ENCODE data around the gene IQCF6.
"Not testable (repeated sequence)": the region's sequence is repeated elsewhere in the genome, so short reads cannot be mapped to it uniquely, and the experiment has no call there.

IQCF6 gene
- 0 reads per million in 2 donors for total RNA-seq

DNA sequence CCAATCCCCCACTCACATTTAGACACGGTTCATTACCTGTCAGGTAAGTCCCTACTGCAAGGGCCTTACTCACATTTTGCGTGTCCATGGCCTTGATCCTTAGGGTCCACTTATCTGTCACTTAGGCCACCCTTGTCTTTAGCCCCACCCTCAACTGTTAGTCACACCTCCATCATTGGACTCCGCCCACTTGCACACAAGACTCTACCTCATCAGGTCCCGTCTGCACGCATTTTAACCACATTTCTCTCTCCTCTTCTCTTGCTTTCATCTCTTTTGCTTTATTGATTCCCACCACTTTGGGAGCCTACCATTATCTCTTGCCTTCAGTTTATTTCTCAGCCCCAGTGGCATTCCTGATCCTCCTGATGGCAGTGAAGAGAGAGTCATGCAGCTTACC is at the start of gene IQCF6:
Gene IQCF6, minus strand, starts transcription at position 101 of the 400 bp plus-strand sequence. Its CDS starts 13 bp downstream, at position 88.
- no peak for DNase-seq

DNA sequence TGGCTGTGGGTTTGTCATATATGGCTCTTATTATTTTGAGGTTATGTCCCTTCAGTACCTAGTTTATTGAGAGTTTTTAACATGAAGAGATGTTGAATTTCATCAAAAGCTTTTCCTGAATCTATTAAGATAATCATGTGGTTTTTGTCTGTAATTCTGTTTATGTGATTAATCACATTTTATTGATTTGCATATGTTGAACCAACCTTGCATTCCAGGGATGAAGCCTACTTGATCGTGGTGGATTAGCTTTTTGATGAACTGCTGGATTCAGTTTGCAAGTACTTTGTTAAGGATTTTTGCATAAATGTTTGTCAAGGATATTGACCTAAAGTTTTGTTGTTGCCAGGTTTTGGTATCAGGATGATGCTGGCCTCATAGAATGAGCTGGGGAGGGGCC is 49.3 kb upstream of the IQCF6 start:
- no peak for DNase-seq

DNA sequence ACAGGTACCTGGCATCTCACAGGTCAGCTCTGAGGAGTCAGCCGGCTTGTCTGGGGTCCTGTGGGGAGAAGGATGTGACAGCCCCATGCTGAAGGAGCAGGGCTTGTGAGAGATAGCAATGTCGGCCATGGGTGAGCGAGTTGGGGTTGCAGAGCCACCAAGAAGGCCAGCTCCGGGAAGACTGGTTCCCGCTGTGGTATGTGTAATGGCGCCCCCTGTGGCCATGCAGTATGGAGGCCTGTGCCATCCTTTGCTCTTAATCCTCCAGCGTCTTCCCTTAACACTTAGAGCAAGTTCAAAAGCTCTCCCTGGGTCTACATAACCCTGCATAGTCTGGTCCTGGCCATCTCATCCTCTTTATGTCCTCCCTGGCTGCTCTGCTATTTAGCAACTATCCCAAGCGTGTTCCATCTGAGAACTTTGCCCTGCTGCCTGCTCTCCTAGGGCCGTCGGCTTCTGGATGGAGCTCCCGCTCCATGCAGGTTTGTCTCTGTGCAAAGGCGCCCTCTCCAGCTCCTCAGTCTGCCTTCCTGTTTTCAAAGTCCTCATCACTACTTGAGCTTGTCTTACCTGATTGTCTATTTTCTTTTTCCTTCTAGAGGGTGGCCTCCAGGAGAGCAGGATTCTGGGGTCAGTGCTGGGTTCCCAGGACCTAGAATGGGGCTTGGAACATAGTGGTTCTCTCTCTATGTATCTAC is 40.8 kb upstream of the IQCF6 start:
- no peak for DNase-seq

DNA sequence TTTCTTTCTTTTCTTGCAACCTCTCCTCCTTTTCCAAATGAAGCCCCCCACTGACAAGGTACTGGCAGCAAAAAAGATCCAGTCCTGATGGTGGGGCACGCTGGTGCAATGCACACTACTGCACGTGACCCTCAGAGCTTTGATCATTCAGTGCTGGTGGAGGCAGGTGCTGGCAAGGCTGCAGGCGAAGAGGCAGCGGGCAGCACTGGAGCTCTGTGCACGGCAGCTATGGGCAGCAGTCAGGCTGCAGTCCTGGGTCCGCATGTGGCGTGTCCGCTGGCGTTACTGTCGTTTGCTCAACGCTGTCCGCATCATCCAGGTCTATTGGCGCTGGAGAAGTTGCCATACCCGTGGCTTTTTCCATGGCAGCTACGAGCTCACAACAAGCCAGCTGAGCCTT is 40.1 kb upstream of the IQCF6 start:
- DNase-seq: no peak

DNA sequence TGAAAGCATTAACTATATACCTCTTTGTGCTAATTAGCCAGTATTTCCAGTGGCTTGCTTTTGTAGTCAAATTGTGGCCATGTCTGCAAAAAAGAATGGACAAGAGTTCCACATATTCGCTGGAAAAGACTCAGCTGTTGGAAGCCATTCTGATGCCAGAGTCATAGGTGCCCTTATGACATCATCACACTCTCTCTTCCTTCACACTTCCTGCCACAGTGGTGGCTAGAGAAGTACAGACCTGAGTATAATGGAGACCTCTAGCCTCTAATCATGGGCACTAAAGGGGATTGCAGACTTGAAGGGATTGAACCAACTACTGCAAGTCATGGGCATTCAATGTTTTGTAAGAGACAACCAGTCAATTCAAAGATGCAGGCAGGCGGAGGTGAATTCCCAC is 38.3 kb upstream of the IQCF6 start:
- no peak for DNase-seq

DNA sequence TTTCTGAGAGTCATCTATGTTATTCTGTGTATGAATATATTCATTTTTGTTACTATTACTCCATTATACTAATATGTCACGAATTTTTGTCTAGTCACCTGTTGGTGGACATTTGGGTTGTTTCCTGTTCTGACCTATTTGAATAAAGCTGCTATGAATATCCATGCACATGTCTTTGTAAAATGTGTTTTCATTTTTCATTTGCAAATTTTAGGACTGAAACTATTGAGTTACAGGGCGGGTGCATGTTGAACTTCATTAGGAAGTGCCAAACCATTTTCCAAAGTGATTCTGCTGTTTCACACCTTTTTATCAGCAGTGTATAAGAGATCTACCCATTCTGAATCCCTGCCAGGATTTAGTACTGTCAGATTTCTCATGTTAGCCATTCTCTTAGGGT is 37.7 kb upstream of the IQCF6 start:
- DNase-seq: no peak

DNA sequence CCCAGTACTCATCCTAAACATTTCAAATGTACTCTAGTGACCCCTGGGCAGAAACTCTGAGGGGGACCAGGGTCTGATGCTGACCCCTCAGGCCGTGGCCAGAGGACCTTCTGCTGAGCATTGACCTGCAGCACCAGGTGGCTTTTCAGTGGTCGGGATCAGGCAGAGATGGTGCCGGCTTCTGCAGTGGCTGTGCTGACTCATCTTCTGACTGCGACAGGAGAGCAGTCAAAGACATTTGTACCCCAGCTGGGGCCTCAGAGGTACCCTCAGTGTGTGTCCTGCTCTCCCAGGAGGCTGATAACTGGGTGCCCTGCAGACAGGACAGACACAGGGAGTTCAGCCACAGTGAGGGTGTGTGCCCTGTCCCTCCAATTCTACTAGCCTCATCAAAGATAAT is 36.6 kb upstream of the IQCF6 start:
- no peak for DNase-seq

DNA sequence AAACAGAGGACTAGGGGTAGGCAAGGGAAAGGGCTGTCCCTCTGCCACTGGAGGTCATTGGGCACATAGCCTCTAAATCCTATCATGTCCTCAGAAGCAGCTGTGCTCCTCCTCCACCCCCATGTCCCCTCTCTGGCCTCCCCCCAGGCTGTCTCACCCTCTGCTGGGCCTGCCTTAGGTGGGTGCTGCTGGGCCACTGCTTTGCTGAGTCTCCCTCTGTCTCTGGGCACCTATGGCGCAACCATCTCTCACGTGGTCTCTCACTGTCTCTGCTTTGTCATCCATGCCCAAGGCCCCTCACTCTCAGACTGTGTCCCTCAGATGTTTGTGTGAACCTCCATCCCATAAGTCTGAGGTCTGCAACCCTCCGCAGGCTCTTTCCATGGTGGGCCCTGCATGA is 35.0 kb upstream of the IQCF6 start:
- DNase-seq: no peak

DNA sequence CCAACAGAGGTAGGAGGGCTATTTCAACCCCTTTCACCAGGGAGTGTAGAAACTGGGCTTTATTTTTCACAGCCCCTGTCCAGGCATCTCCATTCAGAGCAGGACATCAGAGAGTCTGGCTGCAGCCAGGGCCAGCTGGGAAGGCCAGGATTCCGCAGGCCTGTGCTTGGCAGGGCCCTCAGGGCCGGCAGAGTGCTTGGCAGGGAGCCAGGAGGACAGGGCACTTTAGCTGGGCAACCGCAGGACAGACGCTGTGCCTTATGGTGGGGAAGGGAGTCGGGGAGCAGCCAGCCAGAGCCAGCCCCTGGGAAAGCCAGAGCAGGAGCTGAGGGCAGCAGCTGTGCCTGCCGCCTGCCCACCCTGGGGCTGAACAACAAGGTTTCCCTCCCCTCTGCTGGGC is 34.5 kb upstream of the IQCF6 start:
- no peak for DNase-seq

DNA sequence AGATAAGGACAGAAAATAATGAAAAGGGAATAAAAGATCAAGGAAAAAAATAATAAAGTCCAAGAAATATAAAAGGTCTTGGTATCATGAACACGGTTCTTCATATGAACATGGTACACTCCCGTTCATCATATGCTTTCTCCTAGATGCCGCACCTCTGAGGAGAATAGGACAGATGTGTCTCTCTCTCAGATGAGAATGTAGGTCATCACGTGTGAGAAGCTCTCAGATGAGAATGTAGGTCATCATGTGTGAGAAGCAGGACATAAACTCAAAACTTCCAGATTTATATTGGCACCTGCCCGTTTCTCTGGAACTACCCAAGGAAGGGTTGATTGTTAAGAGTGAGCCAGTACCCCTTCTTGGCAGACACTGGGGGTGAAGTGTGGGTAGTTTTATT is 29.9 kb upstream of the IQCF6 start:
- no peak for DNase-seq

DNA sequence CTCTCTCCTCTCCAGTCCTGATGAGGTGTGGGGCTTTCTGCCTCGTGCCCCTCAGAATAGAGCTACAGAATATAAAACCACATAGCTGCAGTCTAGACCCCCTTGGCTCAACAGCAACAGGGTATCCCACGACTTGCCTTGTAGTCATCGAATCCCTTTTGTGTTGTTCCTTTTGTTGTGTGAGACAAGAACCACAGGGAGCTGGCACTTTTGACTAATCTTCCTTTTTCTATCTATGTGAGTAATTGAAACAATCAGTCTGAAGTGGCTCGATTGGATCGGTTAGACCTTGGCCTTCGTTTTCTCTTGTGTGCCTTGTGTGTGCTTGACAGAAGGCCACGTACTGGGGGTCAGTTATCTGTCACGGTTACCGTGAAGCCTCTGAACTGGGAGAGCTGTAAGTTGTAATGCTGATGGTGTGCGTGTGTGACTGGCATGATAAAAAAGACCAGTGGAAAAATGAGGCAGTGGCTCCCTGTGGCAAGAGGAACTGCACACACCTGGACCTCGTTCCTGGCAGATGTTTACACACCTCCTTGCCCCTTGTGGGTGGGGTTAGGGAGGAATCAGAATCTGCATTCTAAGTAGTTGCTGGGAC is 23.2 kb upstream of the IQCF6 start:
- DNase-seq: no peak

DNA sequence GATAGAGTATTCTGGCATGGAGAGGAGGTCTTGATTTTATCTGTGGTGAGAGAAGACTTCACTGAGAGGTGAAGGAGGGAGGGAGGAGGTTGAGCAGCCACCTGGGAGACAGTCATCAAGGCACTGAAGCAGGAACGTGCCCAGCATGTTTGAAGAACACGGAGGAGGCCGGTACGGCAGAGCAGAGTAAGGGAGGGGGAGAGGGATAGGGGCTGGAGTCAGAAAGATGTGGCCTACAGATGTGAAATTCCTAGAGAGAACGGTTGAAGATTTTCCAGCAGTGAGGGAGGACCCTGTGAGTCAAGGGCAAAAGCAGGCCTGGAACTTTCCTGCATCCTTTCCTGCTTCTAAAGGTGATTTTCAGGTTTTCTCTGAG is 21.7 kb upstream of the IQCF6 start:
- no peak for DNase-seq

DNA sequence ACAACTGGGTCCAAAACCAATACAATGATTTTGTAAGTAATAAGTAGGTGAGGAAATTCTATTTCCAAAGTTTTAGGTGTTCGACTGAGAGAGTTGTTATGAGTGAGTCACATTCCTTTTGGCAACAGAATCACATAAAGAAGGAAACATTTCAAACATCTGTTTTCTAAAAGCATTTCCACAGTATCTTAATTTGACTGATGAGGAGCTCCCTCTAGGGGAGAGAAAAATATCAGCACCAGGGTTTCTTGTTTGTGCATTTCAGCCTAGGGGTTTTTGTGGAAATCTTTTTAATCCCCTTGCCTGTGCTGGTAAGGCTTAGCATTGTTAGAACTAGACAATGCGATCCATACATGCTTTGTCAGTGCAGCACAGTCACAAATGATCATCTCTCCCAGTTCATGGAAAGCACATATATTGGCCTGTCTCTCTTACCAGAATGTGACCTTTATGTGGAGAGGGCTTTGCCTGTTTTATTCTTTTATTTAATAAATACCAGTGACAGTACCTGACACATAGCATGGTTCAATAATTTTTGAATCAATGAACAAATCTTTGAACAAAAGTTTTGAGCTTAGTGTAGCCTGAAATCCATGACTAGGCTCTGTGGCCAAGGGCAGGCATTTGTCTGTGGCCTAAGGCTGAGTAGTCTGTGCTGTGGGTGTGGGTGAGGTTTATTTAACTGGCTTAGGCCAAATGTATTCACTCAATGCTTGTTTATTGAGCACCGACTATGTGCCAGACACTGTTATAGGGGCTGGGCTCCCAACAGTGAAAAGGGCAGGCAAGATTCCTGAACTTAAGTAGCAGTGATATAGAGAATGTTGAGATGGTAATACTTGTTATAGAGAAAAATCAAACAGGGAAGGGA is 21.1 kb upstream of the IQCF6 start:
- no peak for DNase-seq

DNA sequence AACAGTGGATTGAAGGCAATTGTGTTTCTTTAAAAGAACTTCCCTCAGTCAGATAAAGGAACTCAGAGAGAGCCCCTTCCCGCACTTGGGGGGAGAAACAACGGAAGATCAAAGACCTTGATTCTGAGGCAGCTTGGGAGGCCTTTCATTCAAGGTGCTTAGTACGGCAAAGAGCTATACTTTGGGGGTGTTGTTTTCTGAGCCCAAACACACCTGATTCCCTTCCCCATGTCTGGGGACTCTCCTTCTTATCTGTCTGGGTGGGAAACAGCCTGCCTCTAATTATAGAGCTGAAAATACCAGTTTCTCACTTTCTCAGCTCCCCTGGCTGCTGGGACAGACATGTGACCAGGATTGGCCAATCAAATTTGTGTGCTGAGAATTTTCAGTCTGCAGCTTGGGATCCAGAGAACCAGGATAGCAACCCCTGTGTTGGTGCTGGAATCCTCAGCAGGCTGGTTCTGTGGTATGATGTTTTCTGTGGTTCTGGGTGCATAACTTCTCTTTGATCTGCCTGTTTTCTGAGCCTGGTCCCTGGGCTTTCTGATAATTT is 19.4 kb upstream of the IQCF6 start:
- DNase-seq: no peak

DNA sequence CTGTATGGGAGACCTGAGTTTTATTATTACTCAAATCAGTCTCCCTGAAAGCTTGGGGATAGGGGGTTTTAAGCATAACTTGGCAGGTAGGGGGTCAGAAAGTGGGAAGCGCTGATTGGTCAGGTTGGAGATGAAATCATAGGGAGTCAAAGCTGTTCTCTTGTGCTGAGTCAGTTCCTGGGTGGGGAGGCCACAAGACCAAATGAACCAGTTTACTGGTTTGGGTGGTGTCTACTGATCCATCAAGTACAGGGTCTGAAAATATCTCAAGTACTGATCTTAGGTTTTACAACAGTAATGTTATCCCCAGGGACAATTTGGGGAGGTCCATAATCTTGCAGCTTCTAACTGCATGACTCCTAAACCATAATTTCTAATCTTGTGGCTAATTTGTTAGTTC is 17.8 kb upstream of the IQCF6 start:
- DNase-seq: no peak

DNA sequence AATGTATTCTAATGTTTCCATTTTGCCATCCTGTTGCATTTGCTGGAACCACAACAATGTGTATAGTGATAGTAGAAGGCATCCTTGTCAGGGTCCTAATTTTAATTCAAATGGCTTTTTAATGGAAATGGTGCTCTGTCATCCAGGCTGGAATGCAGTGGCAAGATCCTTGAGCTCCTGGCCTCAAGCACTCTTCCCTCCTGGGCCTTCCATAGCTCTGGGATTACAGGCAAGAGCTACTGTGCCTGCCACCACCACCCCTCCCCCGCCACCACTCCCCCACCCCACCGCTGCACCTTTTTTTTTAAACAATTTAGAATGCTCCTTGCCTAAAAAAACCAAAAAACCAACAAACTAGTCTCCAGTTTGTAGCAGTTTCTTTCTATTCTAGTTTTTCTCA is 15.2 kb upstream of the IQCF6 start:
- no peak for DNase-seq

DNA sequence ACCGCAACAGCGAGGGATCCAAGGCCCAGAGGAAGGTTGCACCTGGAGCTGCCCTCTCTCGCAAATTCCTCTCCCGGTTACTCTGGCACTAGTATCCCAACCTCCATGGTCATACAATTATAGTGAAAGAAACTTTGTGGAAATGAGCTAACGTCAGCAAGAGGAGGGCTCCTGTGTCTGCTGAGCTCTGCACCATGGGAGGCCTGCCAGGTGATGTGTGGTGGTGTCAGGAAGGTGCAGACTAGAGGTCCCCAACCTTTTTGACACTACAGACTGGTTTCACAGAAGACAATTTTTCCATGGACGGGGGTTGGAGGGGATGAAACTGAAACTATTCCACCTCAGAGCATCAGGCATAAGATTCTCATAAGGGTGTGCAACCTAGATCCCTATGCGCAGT is 13.2 kb upstream of the IQCF6 start:
- no peak for DNase-seq

DNA sequence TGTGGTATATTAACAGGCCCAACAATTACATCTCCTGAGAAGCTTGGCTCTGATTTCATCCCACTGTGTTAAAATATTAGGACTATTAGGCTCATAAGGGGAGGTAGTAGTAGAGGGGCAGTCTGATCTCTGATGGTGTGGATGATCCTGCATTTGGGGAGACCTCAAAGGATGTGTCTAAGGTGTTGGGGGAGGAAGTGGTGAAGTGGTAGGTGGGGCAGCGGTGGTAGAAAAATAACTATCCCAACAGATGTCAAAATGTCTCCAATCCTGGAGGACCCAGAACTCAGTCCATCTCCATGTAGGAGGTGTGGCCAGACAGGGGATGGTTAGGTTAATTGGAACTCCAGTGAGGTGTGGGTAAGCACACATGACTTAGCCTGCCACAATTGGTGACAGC is 10.4 kb upstream of the IQCF6 start:
- DNase-seq: no peak

DNA sequence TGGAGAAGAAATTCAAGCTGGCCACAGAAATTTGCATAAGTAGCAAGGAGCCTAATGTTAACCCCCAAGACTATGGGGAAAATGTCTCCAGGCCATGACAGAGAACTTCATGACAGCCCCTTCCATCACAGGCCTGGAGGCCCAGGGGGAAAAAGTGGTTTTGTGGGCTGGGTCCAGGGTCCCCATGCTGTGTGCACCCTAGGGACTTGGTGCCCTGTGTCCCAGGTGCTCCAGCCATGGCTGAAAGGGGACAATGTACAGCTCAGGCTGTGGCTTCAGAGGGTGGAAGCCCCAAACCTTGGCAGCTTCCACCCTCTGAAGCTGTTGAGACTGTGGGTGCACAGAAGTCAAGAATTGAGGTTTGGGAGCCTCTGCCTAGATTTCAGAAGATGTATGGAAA is 8.5 kb upstream of the IQCF6 start:
- DNase-seq: not testable (repeated sequence)

DNA sequence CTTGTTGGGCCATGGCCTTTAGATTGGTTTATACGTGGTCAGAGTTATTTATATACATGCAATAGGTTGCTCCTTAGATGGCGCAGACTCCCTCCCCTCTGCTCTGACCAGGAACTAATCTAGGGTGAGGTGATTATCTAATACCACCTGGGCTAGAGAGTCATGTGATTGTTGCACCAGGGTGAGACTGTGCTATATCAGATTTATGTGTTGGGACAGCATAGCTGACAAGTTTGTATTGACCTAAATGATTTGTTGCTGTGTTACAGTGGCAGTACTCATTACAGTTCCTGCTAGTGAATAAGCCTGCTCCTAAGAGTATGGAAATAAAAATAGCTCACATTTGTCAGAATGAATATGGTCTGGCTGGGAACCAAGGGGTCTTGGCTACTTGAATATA is 7.2 kb upstream of the IQCF6 start:
- no peak for DNase-seq

DNA sequence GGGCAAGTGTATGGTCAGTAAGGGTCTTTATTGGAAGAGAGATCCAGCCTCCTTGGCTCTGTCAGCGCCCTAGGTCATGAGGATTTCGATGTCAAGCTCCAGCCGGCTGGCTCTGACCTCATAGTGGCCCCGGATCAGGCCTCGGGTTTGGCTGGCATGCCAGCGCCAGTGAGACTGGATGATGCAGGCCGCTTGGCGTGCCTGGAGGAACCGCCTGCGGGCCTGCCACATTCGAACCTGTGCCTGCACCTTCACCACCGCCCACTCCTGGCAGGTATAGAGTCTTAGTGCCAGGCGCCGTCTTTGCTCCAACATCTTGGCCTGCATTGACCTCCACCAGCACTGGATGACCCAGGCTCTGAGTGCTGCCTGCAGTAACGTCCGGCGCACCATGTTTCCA is 483 bp downstream of the IQCF6 start:
- no peak for DNase-seq

DNA sequence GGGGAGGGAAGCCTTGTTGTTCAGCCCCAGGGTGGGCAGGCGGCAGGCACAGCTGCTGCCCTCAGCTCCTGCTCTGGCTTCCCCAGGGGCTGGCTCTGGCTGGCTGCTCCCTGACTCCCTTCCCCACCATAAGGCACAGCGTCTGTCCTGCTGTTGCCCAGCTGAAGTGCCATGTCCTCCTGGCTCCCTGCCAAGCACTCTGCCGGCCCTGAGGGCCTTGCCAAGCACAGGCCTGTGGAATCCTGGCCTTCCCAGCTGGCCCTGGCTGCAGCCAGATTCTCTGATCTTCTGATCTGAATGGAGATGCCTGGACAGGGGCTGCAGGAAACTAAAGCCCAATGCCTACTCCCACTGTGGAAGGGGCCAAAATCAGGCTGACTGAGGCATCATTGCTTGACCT is 1.1 kb downstream of the IQCF6 start:
- no peak for DNase-seq

DNA sequence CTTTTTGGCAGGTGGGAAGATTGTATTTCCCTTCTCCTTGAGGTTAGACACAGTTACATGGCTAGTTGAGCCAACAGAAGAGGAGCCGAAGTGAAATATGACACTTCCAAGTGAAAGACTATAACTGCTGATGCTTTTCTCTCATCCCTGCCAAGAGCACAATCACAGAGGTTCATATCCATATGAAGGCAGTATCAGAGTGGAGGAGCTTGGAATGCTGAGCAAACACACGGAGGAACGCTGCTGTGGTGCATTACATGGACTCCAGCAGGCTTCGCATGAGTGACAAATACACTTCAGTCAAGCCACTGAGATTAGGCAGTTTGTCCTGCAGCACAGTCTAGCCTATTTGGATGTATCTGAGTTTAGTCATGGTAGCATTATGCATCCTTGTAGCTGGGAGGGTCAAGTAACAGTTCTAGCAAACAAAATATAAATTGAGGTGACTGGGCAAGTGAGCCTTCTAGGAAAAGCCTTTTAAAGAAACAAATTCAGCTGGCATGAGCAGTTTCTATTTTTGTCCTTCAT is 5.4 kb downstream of the IQCF6 start:
- DNase-seq: no peak

DNA sequence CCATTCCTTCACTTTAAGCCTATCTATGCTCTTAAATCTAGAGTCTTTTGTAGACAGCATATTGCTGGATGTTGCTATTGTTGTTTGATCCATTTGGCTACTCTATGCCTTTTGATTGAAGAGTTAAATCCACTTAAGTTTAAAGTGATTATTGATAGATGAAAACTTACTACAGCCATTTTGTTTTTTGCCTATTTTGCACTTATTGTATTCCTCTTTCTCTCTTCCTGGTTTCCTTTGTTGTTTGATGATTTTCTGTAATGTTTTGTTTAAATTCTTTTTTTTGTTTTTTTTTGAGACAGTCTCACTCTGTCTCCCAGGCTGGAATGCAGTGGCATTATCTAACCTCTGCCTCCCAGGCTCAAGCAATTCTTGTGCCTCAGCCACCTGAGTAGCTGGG is 19.8 kb downstream of the IQCF6 start:
- no peak for DNase-seq
